AG09309 (cell line): ENCODE data around the gene B4GAT1.

Experiments used
- DNase-seq: peaks from one replicate; pipeline ENCODE4 v3.0.0-alpha.2; 2010; ENCODE audit warnings: low read depth
- H3K4me3 ChIP-seq: 2 replicates; pipeline ENCODE4 v1.5.1; 2011; ENCODE audit warnings: mild to moderate bottlenecking, low read depth, low read length, moderate library complexity; ENCODE audit not compliant: control insufficient read depth
- CTCF ChIP-seq: IDR thresholded peaks from 2 replicates; pipeline ENCODE4 v1.5.1; 2011; ENCODE audit warnings: mild to moderate bottlenecking, low read depth, low read length, inconsistent platforms; ENCODE audit not compliant: insufficient read depth, control insufficient read depth; ENCODE audit errors: missing control alignments

The B4GAT1 gene

GRCh38 chr11:66365711-66366619 lies 18.5 kb upstream of the B4GAT1 start:
- TF ChIP-seq CTCF: no peak
- no peak overlapping the region for H3K4me3 ChIP-seq
- DNase-seq: no peak

- no peak overlapping the region for H3K4me3 ChIP-seq
- DNase-seq: no peak
- no peak for TF ChIP-seq CTCF
These were observed 17.7 kb upstream of the B4GAT1 start for GRCh38 chr11:66365166-66365565.

- TF ChIP-seq CTCF: peak; percentile 65
These were observed 16.5 kb upstream of the B4GAT1 start for GRCh38 chr11:66363805-66364535.

GRCh38 chr11:66363187-66363601 lies 15.8 kb upstream of the B4GAT1 start:
- no peak for DNase-seq
- no peak overlapping the region for H3K4me3 ChIP-seq
- no peak for TF ChIP-seq CTCF

More at GRCh38 chr11:66363805-66364535, 16.5 kb upstream of the B4GAT1 start:
- no peak overlapping the region for H3K4me3 ChIP-seq
- DNase-seq: no peak

GRCh38 chr11:66362481-66363147 lies 15.2 kb upstream of the B4GAT1 start:
- no peak overlapping the region for H3K4me3 ChIP-seq
- TF ChIP-seq CTCF: no peak
- no peak for DNase-seq

- TF ChIP-seq CTCF: no peak
- no peak for DNase-seq
- no peak overlapping the region for H3K4me3 ChIP-seq
These were observed 14.1 kb upstream of the B4GAT1 start for GRCh38 chr11:66361502-66361941.
